ENCODE results near the gene NTM.

DNA sequence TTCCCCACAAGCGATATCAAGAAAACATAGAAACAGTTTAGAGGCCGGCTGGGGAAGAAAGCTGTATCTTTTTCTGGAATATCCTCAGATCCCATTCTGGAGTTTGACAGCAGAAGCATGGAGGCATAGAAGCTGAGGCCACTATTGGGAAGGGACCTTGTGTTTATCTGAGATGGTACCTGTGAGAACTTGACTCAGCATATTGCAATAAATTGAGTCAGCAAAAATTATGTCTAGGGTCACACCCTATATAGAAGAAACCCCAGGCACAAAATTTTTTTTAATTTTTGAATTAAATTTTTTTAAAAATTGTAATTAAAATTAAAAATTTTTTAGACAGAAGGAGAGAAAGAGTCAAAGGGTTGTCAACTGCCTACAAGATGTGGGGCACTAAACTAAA is 178.7 kb downstream of the NTM start:
- TF ChIP-seq POLR2A (IDR thresholded peaks at IDR 0.05): no peak
- TF ChIP-seq CTCF (IDR thresholded peaks at IDR 0.05): no peak

Measured in uterus (tissue), 2 donors.